ENCODE data around the gene LPGAT1.
"Not testable (repeated sequence)": the region's sequence is repeated elsewhere in the genome, so short reads cannot be mapped to it uniquely, and the experiment has no call there.

Gene LPGAT1

GRCh38 chr1:211737115-211738035 lies 93.2 kb downstream of the LPGAT1 start:
- in situ Hi-C loops (cut with MboI; ENCODE audit: low sequenced_read_pairs) = no loop called here

GRCh38 chr1:211736351-211736915 lies 94.1 kb downstream of the LPGAT1 start:
- in situ Hi-C loops (cut with MboI; ENCODE audit: low sequenced_read_pairs) = no loop called here

DNA sequence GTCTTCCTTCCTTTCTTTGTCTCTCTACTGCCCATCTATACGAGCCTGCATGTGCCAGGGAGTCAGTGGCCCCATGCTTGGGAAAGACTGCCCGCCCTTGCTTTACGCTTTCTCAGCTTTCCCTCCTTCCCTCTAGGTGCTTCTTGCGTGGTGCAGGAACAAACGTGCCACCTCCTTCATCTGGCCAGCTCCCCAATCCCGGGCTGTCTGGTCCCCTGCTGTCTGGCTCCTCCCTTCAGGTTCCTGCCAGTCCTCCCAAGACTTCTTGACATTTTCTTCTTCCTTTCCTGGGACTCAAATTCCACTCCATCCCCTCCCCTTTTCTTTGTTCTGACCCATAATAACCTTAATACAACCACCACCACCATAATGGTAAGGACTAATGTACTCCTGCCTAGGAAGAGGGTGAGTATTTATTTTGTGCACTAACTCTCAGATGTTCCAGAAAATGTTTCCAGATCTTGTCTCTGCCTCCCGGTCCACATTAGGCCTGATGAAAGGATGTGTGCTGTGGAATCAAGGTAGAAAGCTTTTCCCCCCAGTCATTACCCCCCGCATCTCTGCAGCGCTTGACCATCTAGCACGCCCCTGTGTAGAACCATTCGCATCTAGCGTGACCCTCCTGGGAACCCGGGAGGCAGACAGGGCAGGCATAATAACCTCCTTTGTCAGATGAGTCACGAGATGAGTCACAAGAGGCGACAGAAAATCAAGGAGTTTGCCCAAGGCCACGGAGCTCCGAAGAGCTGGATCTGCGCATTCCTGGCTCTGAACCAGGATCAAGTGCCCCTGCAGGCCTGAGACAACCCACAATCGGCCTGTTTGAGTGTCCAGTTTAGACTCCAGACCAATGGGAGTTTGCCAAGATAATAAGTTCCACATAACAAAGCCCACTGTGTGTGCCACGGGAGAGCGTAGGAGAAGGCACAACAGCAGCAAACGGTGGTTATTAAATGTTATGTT lies 95.1 kb downstream of the LPGAT1 start:
- in situ Hi-C loops (cut with MboI; ENCODE audit: low sequenced_read_pairs) = no loop called here

DNA sequence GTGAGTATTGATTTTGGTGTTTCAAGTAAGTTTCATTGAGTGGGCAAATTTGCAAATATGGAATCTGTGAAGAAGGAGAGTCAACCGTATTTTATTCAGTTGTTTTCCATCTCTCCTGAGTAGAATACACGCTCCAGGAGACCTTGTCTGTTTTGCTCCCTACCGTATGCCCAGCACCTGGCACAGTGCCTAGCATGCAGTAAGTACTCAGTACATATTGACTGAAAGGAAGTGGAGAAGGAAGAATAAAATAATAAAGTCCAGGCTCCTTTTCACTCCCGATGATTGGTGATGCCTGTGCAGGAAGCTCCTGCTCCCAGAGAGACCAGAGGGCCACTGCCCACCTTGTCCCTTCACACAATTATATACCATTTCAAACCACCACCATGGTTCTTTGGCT lies 95.8 kb downstream of the LPGAT1 start:
- in situ Hi-C loops (cut with MboI; ENCODE audit: low sequenced_read_pairs) = no loop called here

DNA sequence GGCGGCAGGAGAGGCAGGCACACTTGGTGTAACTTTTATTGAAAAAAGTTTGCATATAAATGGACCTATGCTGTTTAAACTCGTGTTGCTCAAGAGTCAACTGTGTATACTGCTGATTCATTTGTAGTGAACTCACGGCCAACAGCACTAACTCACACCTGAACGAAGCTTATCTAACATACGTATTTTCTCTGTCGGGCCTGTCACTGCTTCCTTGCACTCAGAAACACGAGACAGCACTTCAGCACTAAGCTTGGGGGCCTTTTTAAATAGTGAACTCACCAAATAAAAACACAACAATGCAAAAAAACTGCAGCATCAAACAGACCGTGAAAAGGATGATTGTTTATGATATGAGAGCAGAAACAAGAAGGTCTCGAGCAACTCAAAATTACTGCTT lies 96.2 kb downstream of the LPGAT1 start:
- in situ Hi-C loops (cut with MboI; ENCODE audit: low sequenced_read_pairs) = no loop called here

- in situ Hi-C loops (cut with MboI; ENCODE audit: low sequenced_read_pairs) = no loop called here
Observed at GRCh38 chr1:211732293-211732980, 98.1 kb downstream of the LPGAT1 start.

GRCh38 chr1:211731456-211732292 lies 98.9 kb downstream of the LPGAT1 start:
- in situ Hi-C loops (cut with MboI; ENCODE audit: low sequenced_read_pairs) = no loop called here

GRCh38 chr1:211730347-211730746 lies 100.2 kb downstream of the LPGAT1 start:
- in situ Hi-C loops (cut with MboI; ENCODE audit: low sequenced_read_pairs) = no loop called here

DNA sequence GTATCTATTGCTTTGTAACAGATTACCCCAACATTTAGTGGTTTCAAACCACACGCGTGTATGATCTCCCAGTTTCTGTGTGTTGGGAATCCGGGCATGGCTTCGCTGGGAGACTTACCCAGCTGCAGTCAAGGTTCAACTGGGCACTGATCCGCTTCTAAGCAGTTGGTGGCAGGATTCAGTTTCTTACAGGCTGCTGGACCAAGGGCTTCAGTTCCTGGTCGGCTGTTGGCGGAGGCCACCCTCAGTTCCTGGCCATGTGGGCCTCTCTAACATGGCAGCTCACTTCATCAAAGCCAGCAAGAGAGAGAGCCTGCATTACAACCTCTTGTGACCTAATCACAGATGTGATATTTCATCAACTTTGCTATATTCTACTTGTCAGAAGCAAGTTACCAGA lies 101.3 kb downstream of the LPGAT1 start:
- in situ Hi-C loops (cut with MboI; ENCODE audit: low sequenced_read_pairs) = no loop called here

GRCh38 chr1:211726467-211726995 lies 104.0 kb downstream of the LPGAT1 start:
- in situ Hi-C loops (cut with MboI; ENCODE audit: low sequenced_read_pairs) = no loop called here

- in situ Hi-C loops (cut with MboI; ENCODE audit: low sequenced_read_pairs) = no loop called here
Observed at GRCh38 chr1:211724687-211725196, 105.8 kb downstream of the LPGAT1 start.

GRCh38 chr1:211723273-211723672 lies 107.3 kb downstream of the LPGAT1 start:
- in situ Hi-C loops (cut with MboI; ENCODE audit: low sequenced_read_pairs) = no loop called here

DNA sequence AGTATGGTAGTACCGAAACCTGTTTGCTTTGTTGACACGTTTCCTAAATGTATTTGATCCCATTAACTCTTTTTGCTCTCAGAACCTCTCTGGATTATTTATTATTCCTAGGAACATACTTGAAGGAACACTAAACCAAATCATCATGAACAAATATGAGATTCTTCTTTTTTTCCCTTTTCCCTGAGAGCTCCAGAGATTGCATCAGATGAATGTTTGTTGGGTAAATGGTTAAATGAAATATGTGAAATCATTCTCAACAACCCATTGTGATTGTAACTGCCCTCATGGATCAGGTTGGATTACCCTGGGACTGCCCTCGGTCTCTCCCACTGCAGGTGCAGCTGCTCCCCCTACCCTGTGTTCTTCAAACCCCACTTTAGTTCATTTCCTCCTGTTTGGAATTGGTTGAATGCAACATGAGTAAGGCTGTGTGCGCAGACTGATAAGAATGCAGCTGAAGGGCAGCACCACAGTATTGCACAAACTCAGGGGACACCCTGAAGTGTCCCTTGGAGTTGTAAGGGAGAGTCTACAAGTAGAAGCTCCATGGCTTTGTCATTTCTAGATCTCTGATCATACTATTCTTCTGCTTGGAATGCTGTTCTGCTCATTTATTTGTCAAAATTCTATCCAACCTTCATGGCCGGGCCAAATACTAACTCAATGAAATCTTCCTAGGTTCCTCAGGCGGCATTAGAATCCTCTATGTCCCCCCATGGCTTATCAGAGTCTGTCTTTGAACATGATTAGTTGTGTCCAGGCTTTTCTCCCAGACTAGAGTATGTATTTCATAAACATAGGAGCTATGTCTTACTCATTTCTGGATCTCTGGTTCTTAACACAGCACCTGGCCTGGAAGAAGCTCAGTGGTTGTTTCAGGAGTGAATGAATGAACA lies 108.0 kb downstream of the LPGAT1 start:
- in situ Hi-C loops (cut with MboI; ENCODE audit: low sequenced_read_pairs) = no loop called here

DNA sequence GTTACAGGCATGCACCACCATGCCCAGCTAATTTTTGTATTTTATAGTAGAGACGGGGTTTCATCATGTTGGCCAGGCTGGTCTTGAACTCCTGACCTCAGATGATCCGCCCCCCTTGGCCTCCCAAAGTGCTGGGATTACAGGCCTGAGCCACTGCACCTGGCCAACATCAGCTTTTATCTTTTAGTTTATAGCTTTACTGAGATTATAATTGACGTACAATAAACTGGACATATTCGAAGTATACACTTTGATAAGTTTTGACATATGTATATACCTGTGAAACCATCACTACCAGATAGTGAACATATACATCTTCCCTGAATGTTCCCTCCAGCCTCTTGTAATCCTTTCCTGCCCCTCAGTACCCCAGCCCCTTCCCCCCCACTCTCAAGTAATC lies 114.0 kb downstream of the LPGAT1 start:
- in situ Hi-C loops (cut with MboI; ENCODE audit: low sequenced_read_pairs) = not testable (repeated sequence)

DNA sequence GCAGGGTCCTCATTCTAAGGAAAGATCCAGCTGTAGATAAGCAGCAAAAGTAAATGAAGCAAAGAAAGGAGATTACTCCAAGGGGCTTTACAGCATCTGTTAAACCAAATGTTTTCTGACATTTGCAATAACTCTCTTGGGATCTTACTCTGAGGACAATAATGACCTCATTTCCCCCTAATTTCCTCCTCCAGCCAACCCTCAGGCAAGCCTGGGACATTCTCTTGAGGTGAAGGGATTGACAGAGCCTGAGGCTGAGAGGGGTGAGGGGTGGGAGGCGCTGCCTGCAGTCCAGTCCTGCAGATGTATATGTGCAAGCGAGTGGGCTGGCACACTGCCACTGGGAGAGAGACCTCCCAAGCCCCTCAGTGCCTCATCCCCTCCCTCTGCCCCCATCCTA lies 114.6 kb downstream of the LPGAT1 start:
- in situ Hi-C loops (cut with MboI; ENCODE audit: low sequenced_read_pairs) = no loop called here

- in situ Hi-C loops (cut with MboI; ENCODE audit: low sequenced_read_pairs) = no loop called here
Observed at GRCh38 chr1:211714154-211714553, 116.4 kb downstream of the LPGAT1 start.

- in situ Hi-C loops (cut with MboI; ENCODE audit: low sequenced_read_pairs) = no loop called here
Observed at GRCh38 chr1:211713231-211713630, 117.3 kb downstream of the LPGAT1 start.

- in situ Hi-C loops (cut with MboI; ENCODE audit: low sequenced_read_pairs) = no loop called here
Observed at GRCh38 chr1:211711315-211711705, 119.3 kb downstream of the LPGAT1 start.

Measured in HL-60/S4 treated with retinoic acid at 250 ng/mL for 4 days and 3 days (cell line).